Choroid plexus epithelial cell (primary cell): Measurements from ENCODE around the gene MAPKBP1.

Experiments
- DNase-seq: peaks from one replicate; pipeline ENCODE4 v3.0.0-alpha.2; 2010; ENCODE audit warnings: low read depth
- H3K4me3 ChIP-seq: 2 replicates; pipeline ENCODE4 v1.5.1; 2011; ENCODE audit warnings: low read depth, mild to moderate bottlenecking, control low read depth, low read length, moderate library complexity
- CTCF ChIP-seq: conservative IDR thresholded peaks from 2 replicates; pipeline ENCODE4 v1.5.1; 2011; ENCODE audit warnings: low read depth, mild to moderate bottlenecking, control low read depth, inconsistent platforms, low read length, moderate library complexity

Gene MAPKBP1

DNA sequence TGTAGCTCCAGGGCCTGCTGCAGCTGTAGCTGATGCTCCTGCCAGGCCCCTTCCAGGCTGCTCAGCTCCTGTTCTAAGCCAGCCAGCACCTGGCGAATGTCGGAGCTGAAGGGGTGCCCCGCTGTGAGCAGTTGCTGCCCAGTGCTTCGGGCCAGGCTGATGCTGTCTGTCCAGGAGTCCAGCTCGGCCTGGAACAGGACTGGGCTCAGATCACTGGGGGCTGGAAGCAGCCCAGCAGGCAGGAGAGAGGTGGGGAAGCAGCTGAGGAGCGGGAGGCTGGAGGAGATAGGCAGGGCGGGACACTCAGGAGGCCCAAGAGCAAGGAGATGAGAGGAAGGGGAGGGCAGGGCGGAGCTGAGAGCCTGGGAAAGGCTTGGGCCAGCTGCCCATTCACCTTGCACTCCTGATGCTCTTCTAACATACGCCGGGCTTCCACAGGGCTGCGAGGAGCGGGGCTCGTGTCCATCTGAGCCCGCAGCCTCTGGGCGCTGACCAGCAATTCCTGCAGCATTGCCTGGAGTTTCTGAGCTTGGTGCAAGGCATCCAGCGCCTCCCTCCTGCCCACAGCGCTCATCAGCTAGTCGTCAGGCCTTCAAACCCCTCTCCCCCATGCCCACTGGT is 87.6 kb downstream of the MAPKBP1 start:
- DNase-seq, result no peak
- no peak overlapping the region for H3K4me3 ChIP-seq
- TF ChIP-seq CTCF, result no peak

DNA sequence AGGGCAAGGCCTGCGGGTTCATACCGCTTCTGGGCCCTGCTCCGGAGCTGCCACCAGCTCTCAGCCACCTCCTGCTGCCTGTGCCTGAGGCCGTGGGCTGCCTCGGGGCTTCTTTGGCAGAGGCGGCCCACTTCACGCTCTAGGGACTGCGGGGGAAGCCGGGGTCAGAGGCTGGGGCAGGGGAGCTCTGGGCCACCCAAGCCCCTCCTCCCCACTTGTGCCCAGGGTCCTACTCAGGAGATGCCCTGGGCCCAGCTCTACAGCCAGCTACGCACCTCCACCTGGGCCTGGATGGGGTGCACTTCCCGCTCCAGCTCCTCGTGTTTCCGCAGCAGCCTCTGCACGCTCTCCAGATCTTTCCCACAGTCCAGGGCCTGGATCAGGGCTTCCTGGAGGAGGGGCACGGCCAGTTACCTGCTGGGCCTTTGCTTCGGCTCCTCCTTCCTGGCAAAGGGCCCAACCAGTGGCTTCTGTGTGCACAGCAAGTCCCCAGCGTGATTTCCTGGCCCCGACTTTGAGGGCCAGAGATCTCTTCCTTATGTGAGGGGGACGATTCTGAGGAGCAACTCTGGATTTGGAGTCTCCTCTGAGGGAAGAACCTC is 88.3 kb downstream of the MAPKBP1 start:
- no peak overlapping the region for H3K4me3 ChIP-seq
- DNase-seq, result no peak
- TF ChIP-seq CTCF, result no peak

DNA sequence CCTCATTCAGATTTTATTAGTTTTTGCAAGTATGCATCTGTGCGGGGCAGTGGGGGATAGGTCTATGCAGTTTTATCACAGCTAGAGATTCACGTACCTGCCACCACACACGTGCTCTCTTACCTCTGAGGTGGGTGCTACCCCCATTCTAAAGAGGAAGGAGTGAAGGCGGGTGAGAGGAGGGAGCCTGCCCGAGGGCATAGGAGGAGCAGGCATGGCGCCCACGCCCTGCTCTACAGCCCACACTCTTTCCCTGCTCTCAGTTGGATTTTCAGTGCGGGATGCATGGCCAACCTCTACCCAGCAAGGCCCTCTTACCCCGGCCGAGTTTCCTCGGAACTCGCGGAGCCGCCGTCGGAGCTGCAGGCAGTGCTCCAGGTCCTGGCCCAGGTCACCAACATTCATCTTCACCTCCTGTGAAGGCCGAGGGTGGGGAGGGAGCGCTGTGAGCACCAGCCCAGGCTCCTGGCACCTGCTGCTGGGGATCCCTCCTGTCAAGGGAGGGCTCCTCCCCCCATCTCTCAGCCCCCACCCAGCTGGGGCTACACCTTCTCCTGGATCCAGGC is 91.3 kb downstream of the MAPKBP1 start:
- no peak overlapping the region for H3K4me3 ChIP-seq
- TF ChIP-seq CTCF, result no peak
- DNase-seq, result no peak

DNA sequence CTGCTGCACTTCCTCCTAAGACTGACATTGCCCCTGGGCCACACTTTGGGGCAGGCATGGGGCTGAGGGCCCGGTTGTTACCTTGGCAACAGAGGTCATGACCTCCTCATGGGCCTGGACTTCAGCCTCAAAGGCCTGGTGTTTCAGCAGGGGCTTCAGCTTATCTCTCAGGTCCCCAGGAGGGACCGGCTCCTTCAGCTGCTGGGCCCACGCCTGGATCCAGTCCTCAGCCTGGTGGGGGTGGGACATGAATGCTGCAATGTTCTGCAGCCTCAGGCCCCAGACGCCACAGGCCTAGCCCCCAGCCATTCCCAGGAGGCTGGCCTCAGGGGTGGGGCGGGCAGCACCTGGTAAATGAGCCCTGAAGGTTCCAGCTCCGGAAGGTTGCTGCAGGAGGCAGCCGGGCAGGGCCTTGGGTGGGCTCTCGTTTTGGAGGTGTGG is 92.0 kb downstream of the MAPKBP1 start:
- no peak overlapping the region for H3K4me3 ChIP-seq
- TF ChIP-seq CTCF, result no peak
- DNase-seq, result no peak

GRCh38 chr15:41866872-41867579 is 92.7 kb downstream of the MAPKBP1 start:
- no peak for TF ChIP-seq CTCF
- no peak for DNase-seq
- no peak overlapping the region for H3K4me3 ChIP-seq

DNA sequence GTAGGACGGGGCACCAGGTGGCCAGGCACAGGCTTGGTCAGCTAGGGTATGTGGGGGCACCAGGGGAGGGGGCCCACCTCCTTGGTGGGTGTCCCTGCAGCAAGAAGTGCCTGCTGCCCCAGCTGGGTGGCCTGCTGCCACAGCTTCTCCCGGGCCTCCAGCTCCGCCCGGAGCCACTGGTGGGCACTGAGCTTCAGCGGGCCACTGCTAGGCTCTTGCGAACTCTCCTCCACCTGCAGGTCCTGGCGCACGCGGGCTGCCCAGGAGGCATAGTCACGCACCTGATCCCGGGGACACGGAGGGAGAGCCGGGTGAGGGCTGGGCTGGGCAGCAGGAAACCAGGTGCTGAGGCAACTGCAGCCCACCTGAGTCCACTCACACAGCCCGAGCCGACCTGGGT is 94.0 kb downstream of the MAPKBP1 start:
- no peak for TF ChIP-seq CTCF
- DNase-seq, result no peak

More for the DNA sequence above, 94.0 kb downstream of the MAPKBP1 start:
- no peak overlapping the region for H3K4me3 ChIP-seq
